HG02970 (cell line): ENCODE measurements around the gene RBFOX1.

Experiments
- ATAC-seq: cut with Tn5 transposase; IDR thresholded peaks from one replicate; pipeline ENCODE4 v1.9.1; 2021; ENCODE audit warnings: mild to moderate bottlenecking, moderate library complexity, moderate number of reproducible peaks; ENCODE audit not compliant: unreplicated experiment, low FRiP score

Gene RBFOX1

GRCh38 chr16:7571366-7571765 is 238.7 kb downstream of the RBFOX1 start:
- ATAC-seq = no peak

GRCh38 chr16:7577588-7577987 is 244.9 kb downstream of the RBFOX1 start:
- no peak for ATAC-seq

GRCh38 chr16:7579454-7579853 is 246.8 kb downstream of the RBFOX1 start:
- ATAC-seq = no peak

GRCh38 chr16:7581175-7581574 is 248.5 kb downstream of the RBFOX1 start:
- ATAC-seq = no peak

GRCh38 chr16:7583396-7583795 is 250.8 kb downstream of the RBFOX1 start:
- no peak for ATAC-seq

- no peak for ATAC-seq
Observed at GRCh38 chr16:7584561-7584960, 251.9 kb downstream of the RBFOX1 start.

- no peak for ATAC-seq
Observed at GRCh38 chr16:7585705-7586104, 253.1 kb downstream of the RBFOX1 start.

- no peak for ATAC-seq
Observed at GRCh38 chr16:7590934-7591333, 258.3 kb downstream of the RBFOX1 start.

- no peak for ATAC-seq
Observed at GRCh38 chr16:7596308-7596707, 263.7 kb downstream of the RBFOX1 start.

GRCh38 chr16:7597677-7598076 is 265.0 kb downstream of the RBFOX1 start:
- no peak for ATAC-seq

GRCh38 chr16:7601100-7601499 is 268.5 kb downstream of the RBFOX1 start:
- ATAC-seq = no peak

- no peak for ATAC-seq
Observed at GRCh38 chr16:7602291-7602950, 269.8 kb downstream of the RBFOX1 start.

GRCh38 chr16:7605812-7606211 is 273.2 kb downstream of the RBFOX1 start:
- ATAC-seq = no peak

- no peak for ATAC-seq
Observed at GRCh38 chr16:7612671-7613070, 280.0 kb downstream of the RBFOX1 start.

- no peak for ATAC-seq
Observed at GRCh38 chr16:7613518-7613917, 280.9 kb downstream of the RBFOX1 start.

GRCh38 chr16:7614021-7614795 is 281.6 kb downstream of the RBFOX1 start:
- ATAC-seq = no peak

- ATAC-seq = no peak
Observed at GRCh38 chr16:7615565-7615964, 282.9 kb downstream of the RBFOX1 start.

- no peak for ATAC-seq
Observed at GRCh38 chr16:7624871-7625766, 292.5 kb downstream of the RBFOX1 start.

- ATAC-seq = no peak
Observed at GRCh38 chr16:7628981-7629380, 296.3 kb downstream of the RBFOX1 start.

GRCh38 chr16:7629571-7629970 is 296.9 kb downstream of the RBFOX1 start:
- no peak for ATAC-seq

GRCh38 chr16:7637446-7637845 is 304.8 kb downstream of the RBFOX1 start:
- no peak for ATAC-seq
